Neural cell (in vitro differentiated cells): ENCODE results near the gene WNT3A. TPM values are rescaled to one million over a fixed set of nuclear protein-coding genes. Genes with fewer than 3 reads are reported as not detected.

Source experiments
- H2AFZ ChIP-seq: fragments of 200-600, 300-800 bp; sonication (generic), shearing (Covaris generic); 2 replicates; pipeline ENCODE4 v1.6.0; 2014; ENCODE audit warnings: low read depth, mild to moderate bottlenecking, antibody characterized with exemption, low read length, moderate library complexity
- H3F3A ChIP-seq: fragments of 200-600 bp; shearing (Covaris generic); 2 replicates; pipeline ENCODE4 v1.6.1; 2016; ENCODE audit warnings: mild to moderate bottlenecking, moderate library complexity, mixed read lengths, antibody characterized with exemption, low read length; ENCODE audit not compliant: insufficient read depth, poor library complexity, severe bottlenecking
- H3K27ac ChIP-seq: fragments of 200-600, 300-800 bp; sonication (generic), shearing (Covaris generic); 2 replicates; pipeline ENCODE4 v1.5.1; 2014; ENCODE audit warnings: mild to moderate bottlenecking, low read length, moderate library complexity
- H3K27me3 ChIP-seq: fragments of 300-800, 200-600 bp; sonication (generic), shearing (Covaris generic); 2 replicates; pipeline ENCODE4 v1.6.0; 2014; ENCODE audit warnings: mild to moderate bottlenecking, low read depth, low read length, moderate library complexity; ENCODE audit not compliant: insufficient read depth
- H3K36me3 ChIP-seq: fragments of 300-800, 200-600 bp; sonication (generic), shearing (Covaris generic); 2 replicates; pipeline ENCODE4 v1.5.1; 2014; ENCODE audit warnings: mild to moderate bottlenecking, antibody characterized with exemption, low read length, moderate library complexity; ENCODE audit not compliant: insufficient read depth
- H3K4me2 ChIP-seq: fragments of 300-800, 200-600 bp; sonication (generic), shearing (Covaris generic); 2 replicates; pipeline ENCODE4 v1.6.0; 2014; ENCODE audit warnings: mild to moderate bottlenecking, low read length
- H3K4me3 ChIP-seq: fragments of 300-800, 200-600 bp; sonication (generic), shearing (Covaris generic); 2 replicates; pipeline ENCODE4 v1.5.1; 2014; ENCODE audit warnings: mild to moderate bottlenecking, low read length, moderate library complexity
- H3K79me2 ChIP-seq: fragments of 200-600 bp; shearing (Covaris generic); replicated peaks from 2 replicates; pipeline ENCODE4 v1.6.0; 2014; ENCODE audit warnings: mild to moderate bottlenecking, low read length, moderate library complexity; ENCODE audit not compliant: insufficient read depth
- H3K9ac ChIP-seq: fragments of 300-800, 200-600 bp; sonication (generic), shearing (Covaris generic); 2 replicates; pipeline ENCODE4 v1.6.1; 2016; ENCODE audit warnings: mild to moderate bottlenecking, low read length, mixed read lengths
- H3K9me2 ChIP-seq: fragments of 200-600 bp; shearing (Covaris generic); 2 replicates; pipeline ENCODE4 v1.6.1; 2016; ENCODE audit warnings: mild to moderate bottlenecking, low read length, mixed read lengths; ENCODE audit not compliant: insufficient read depth
- H3K9me3 ChIP-seq: fragments of 200-600, 300-800 bp; sonication (generic), shearing (Covaris generic); 2 replicates; pipeline ENCODE4 v1.6.1; 2016; ENCODE audit warnings: mild to moderate bottlenecking, mixed run types, low read length, moderate library complexity, mixed read lengths
- H4K20me1 ChIP-seq: fragments of 200-600 bp; shearing (Covaris generic); 2 replicates; pipeline ENCODE4 v1.6.1; 2016; ENCODE audit warnings: mild to moderate bottlenecking, mixed run types; ENCODE audit not compliant: insufficient read depth
- EP300 ChIP-seq: fragments of 450-650 bp; conservative IDR thresholded peaks from 2 replicates; pipeline ENCODE4 v1.6.1; 2014; ENCODE audit warnings: antibody characterized with exemption, mild to moderate bottlenecking, moderate library complexity; ENCODE audit not compliant: poor library complexity, severe bottlenecking
- EZH2 ChIP-seq: fragments of 200-600, 300-800 bp; shearing (Covaris generic), sonication (generic); IDR thresholded peaks from 2 replicates; pipeline ENCODE4 v1.6.1; 2014; ENCODE audit warnings: antibody characterized with exemption, low read length, borderline replicate concordance, mild to moderate bottlenecking; ENCODE audit not compliant: insufficient read depth, poor library complexity, severe bottlenecking
- MXI1 ChIP-seq: fragments of 450-650 bp; conservative IDR thresholded peaks from 2 replicates; pipeline ENCODE4 v1.6.1; 2014; ENCODE audit warnings: antibody characterized with exemption, mild to moderate bottlenecking; ENCODE audit not compliant: poor library complexity, severe bottlenecking
- POLR2AphosphoS5 ChIP-seq: IDR thresholded peaks from 2 replicates; pipeline ENCODE4 v1.6.1; 2012
- RAD21 ChIP-seq: fragments of 450-650 bp; conservative IDR thresholded peaks from 2 replicates; pipeline ENCODE4 v1.6.1; 2014; ENCODE audit warnings: antibody characterized with exemption, mild to moderate bottlenecking, moderate library complexity
- SMC3 ChIP-seq: fragments of 450-650 bp; conservative IDR thresholded peaks from 2 replicates; pipeline ENCODE4 v1.6.1; 2014; ENCODE audit warnings: antibody characterized with exemption, mild to moderate bottlenecking, moderate library complexity; ENCODE audit not compliant: poor library complexity
- TAF1 ChIP-seq: IDR thresholded peaks from 2 replicates; pipeline ENCODE4 v1.6.1; 2012; ENCODE audit warnings: low read depth
- polyA plus RNA-seq: library from polyadenylated mRNA; depleted of rRNA; stranded (reverse); fragments of >200 nt; gene quantifications from 2 replicates; pipeline ENCODE4 v1.2.3, GENCODE V29; 2014
- TF ChIP-seq, protein P1 (sequence below): IDR thresholded peaks from 2 replicates; pipeline ENCODE4 v1.6.1; 2012; ENCODE audit warnings: borderline replicate concordance
- TF ChIP-seq, protein P2 (sequence below): fragments of 450-650 bp; IDR thresholded peaks from 2 replicates; pipeline ENCODE4 v1.5.1; 2014; ENCODE audit warnings: antibody characterized with exemption, mild to moderate bottlenecking, moderate library complexity; ENCODE audit not compliant: poor library complexity, severe bottlenecking

The WNT3A gene
- polyA plus RNA-seq, 1 donor from 2014 or later, result 0.14 TPM

DNA sequence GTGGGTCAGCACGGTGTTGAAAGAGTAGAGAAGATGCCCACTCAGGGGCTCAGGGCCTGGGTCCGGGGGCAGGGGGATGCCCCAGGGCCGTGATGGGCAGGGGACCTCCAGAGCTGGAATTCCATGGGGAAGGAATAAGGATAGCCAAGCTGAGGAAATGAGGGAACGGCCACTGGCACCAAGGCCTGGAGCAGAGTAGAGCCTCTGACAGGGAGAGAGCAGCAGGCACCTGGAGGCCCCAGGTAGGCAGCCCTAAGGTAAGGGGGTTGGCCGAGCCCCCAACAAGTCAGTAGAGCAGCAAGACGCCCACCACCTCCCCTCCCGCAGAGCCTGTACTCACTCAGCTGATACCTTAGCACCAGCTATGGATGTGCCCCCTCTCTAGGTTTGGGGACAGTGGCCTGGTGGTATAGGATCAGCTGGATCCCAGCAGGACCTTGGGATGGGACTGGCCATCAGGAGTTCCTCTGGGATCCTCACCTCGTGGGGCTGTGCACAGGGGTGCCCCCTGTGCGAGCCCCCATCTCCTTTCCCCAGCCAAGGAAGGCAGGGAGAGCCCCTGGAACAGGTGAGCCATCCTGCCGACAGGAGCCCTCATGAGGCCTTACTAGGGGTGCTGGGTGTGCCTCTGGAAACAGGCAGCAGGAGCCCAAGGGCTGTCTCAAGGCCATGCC is 54.8 kb downstream of the WNT3A start:
- no peak overlapping the region for H2AFZ ChIP-seq
- H3K4me3 ChIP-seq, result no peak overlapping the region
- H3F3A ChIP-seq, result no peaks in the 10 kb centered on the region
- H3K27me3 ChIP-seq, result peaks cover 54% of the 10 kb centered on the region
- H3K4me2 ChIP-seq, result no peak overlapping the region
- H3K27ac ChIP-seq, result no peak overlapping the region
- no peaks in the 10 kb centered on the region for H3K36me3 ChIP-seq
- no peaks in the 10 kb centered on the region for H3K79me2 ChIP-seq
- no peak for TF ChIP-seq EP300
- TF ChIP-seq, protein P1, sequence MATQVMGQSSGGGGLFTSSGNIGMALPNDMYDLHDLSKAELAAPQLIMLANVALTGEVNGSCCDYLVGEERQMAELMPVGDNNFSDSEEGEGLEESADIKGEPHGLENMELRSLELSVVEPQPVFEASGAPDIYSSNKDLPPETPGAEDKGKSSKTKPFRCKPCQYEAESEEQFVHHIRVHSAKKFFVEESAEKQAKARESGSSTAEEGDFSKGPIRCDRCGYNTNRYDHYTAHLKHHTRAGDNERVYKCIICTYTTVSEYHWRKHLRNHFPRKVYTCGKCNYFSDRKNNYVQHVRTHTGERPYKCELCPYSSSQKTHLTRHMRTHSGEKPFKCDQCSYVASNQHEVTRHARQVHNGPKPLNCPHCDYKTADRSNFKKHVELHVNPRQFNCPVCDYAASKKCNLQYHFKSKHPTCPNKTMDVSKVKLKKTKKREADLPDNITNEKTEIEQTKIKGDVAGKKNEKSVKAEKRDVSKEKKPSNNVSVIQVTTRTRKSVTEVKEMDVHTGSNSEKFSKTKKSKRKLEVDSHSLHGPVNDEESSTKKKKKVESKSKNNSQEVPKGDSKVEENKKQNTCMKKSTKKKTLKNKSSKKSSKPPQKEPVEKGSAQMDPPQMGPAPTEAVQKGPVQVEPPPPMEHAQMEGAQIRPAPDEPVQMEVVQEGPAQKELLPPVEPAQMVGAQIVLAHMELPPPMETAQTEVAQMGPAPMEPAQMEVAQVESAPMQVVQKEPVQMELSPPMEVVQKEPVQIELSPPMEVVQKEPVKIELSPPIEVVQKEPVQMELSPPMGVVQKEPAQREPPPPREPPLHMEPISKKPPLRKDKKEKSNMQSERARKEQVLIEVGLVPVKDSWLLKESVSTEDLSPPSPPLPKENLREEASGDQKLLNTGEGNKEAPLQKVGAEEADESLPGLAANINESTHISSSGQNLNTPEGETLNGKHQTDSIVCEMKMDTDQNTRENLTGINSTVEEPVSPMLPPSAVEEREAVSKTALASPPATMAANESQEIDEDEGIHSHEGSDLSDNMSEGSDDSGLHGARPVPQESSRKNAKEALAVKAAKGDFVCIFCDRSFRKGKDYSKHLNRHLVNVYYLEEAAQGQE, result no peak
- no peak for TF ChIP-seq MXI1
- TF ChIP-seq POLR2AphosphoS5, result no peak
- no peak for TF ChIP-seq SMC3
- no peak for TF ChIP-seq RAD21
- TF ChIP-seq TAF1, result no peak
- H4K20me1 ChIP-seq, result no peaks in the 10 kb centered on the region
- no peaks in the 10 kb centered on the region for H3K9me2 ChIP-seq
- H3K9ac ChIP-seq, result no peak overlapping the region
- H3K9me3 ChIP-seq, result peaks cover 9% of the 10 kb centered on the region

DNA sequence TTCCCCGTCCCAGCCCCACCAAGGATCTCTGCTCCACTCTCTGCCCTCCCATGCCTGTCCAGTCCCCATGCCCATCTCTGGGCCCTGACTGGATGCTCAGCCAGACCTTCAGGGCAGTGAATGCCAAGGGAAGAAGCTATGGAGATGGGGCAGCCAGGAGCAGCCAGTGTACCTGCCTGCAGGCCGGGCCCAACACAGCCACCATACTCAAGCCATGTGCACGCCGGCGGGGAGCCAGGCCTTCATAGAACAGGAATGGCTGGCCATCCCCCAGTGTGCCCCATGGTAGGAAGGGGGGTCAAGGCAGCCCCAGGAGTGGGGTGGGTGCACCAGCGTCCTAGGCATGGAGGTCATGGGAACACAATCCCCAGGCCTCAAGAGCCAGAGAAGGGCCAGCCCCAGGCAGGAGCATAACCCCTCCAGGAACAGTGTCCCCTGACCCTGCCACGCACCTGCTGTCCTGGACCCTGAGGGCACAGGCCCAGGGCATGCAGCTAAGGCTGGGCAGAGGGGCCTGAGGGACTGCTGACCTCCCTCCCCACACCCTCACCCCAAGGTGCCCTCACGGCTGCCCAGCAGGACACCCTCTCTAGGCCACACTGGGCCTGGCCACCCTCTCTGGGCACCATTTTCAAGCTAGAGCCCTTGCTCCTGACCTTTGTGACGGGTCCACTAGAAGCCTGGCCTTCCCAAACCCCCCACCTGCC is 55.4 kb downstream of the WNT3A start:
- no peak overlapping the region for H3K4me3 ChIP-seq
- no peaks in the 10 kb centered on the region for H4K20me1 ChIP-seq
- no peak overlapping the region for H3K27ac ChIP-seq
- peaks cover 53% of the 10 kb centered on the region for H3K27me3 ChIP-seq
- H3K9me3 ChIP-seq, result peaks cover 9% of the 10 kb centered on the region
- no peaks in the 10 kb centered on the region for H3K79me2 ChIP-seq
- no peaks in the 10 kb centered on the region for H3K9me2 ChIP-seq
- H2AFZ ChIP-seq, result no peak overlapping the region
- H3K9ac ChIP-seq, result no peak overlapping the region
- no peaks in the 10 kb centered on the region for H3K36me3 ChIP-seq
- TF ChIP-seq POLR2AphosphoS5, result no peak
- TF ChIP-seq TAF1, result no peak
- TF ChIP-seq EZH2, result no peak
- TF ChIP-seq RAD21, result no peak
- TF ChIP-seq EP300, result no peak
- no peak for TF ChIP-seq MXI1
- TF ChIP-seq, protein P1, result no peak
- no peak for TF ChIP-seq SMC3
- TF ChIP-seq, protein P2, sequence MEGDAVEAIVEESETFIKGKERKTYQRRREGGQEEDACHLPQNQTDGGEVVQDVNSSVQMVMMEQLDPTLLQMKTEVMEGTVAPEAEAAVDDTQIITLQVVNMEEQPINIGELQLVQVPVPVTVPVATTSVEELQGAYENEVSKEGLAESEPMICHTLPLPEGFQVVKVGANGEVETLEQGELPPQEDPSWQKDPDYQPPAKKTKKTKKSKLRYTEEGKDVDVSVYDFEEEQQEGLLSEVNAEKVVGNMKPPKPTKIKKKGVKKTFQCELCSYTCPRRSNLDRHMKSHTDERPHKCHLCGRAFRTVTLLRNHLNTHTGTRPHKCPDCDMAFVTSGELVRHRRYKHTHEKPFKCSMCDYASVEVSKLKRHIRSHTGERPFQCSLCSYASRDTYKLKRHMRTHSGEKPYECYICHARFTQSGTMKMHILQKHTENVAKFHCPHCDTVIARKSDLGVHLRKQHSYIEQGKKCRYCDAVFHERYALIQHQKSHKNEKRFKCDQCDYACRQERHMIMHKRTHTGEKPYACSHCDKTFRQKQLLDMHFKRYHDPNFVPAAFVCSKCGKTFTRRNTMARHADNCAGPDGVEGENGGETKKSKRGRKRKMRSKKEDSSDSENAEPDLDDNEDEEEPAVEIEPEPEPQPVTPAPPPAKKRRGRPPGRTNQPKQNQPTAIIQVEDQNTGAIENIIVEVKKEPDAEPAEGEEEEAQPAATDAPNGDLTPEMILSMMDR, result no peak
- no peak overlapping the region for H3K4me2 ChIP-seq
- H3F3A ChIP-seq, result no peaks in the 10 kb centered on the region
